D341Med (cell line): ENCODE results near the gene GRIN2A.

Experiments
- DNase-seq: peaks from one replicate; pipeline ENCODE4 v3.0.0; 2012; ENCODE audit warnings: low spot score

GRIN2A gene

DNA sequence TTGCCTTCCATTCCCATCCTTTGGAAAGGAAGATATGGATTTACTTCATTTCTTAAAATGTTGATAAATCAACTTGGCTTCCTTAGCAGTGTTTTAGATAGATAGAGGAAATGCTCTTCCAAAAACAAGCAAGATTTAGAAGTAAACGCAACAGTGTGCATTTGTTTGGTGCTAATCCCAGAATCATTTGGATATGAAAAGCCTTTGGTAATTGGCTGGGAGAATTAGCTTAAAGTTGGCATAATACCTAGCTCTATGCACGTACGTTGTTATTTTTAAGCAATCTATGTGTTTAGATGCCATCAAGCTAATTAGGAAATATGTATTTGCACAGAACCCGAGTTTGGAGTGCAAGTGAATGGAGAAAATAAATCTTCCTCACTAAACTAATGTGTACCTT, 415.3 kb downstream of the GRIN2A start:
- no peak for DNase-seq

DNA sequence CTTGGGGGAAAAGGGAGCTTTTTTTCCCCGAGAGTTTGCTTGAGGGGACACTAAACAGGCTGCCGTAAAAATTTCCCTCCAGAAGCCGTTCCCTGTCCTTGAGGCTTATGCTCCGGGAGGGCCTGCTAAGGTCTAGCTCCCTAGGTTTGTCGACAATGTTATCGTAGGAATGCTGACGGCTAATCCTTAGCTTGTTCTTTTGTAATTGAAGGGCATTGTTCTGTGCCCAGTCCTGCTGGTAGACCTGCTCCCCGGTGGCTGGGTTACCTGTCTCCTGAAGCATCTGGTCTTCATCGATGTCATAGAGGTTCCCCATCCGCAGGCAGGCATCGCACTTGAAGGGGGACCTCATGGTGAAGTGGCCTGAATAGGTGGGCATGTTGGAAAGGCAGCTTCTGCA, 418.7 kb downstream of the GRIN2A start:
- DNase-seq = no peak

DNA sequence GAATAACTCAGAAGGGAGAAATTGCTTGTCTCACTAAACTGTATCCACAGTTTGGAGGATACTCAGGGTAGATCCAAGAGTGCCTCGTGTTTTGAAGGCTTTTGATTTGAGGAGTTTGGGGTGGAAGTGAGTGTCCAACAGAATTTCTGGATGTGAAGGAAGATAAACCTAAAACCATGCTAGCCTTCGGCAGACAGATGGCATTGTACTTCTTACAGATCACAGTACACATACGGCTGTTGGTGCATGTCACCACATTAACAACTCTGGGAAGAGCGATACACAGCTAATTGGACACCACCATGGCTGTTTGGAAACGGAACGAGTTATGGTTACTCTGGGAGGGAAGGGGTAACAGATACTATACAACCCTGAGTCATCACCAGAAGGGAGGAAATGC, 420.4 kb downstream of the GRIN2A start:
- DNase-seq = no peak

DNA sequence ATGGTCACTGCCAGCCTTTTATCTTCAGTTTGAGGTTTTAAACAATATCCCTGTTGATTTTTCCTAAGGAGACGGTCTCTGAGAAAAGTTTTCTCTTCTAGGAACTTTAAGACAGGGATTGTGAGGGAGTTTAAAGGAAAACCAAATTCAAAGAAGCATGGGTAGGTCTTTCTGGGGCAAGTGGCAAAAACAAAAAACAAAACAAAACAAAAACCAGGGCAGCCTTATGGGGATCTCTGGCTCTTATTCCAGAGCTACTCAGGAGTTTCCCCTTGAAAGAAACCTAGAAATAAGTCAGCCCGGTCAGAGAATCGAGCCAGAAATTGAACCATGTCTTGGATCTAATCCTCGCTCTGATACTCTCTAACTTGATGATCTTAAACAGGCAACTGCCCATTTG, 424.5 kb downstream of the GRIN2A start:
- no peak for DNase-seq

DNA sequence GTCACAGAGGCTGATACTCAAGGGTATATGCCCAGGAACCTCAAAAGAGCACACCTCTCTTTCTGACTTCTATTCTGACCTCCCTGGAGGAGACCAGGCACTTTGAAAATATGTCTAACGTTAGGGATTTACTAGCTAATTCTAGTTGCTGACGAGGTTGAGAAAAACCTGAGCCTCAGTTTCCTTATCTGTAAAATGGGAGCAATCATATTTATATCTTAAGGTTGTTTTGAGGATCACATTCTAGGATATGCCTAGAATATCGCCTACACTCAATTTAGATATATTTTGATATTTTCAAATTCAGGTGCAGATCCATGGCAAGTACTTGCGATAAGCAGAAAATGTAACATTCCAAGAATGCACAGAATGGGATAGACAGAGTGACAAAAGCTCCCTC, 425.8 kb downstream of the GRIN2A start:
- DNase-seq = no peak

DNA sequence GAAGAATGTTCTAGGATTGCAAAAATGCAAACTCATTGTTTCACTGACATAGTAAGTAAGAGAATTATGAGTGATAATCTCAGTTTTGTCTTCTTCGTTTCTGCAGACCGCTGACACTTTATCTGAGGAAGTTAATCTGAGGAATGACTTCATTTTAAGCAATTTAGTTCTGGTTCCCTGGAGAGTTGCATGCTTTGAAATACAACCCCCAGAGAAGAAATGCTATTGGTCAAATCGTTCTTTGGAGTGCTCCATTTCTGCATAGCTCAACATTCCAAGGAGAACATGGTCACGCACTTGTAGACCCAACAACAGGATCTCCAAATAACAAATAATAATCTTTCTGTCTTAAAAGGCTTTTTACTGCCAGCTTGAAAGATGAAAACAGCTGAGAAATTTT, 427.1 kb downstream of the GRIN2A start:
- DNase-seq = no peak

DNA sequence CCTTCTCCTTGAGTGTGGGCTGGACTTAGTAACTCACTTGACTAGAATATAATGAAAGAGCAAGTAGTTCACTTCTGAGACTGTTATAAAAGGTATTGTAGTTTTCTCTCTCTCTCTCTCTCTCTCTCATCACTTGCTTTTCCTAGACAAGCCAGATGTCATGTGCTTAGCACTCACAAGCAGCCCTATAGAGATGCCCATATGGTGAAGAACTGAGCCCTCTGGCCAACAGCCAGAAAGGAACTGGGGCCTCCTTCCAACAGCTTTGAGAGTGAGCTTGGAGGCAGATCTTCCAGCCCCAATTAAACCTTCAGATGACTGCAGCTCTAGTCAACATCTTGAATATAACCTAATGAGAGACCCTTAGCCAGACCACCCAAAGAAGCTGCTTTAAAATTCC, 440.5 kb downstream of the GRIN2A start:
- peak; percentile 33 for DNase-seq

DNA sequence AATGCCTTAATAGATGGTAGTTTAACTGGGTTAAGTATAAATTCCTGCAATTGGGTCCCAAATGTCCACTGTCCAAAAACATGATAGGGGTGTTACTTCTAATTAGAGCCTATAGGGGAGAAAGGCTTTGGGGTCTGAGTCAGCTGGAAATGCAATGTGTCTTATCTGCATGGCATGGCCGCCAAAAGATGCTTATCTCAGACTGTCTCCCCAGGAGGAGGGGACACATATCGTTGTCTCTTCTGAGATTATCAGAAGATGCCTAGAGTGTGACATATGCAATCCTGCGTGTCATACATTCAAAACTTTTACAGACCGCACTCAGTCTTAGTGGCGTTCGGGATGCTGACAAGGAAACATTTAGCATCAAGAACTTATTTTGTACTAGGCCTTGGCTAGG, 442.9 kb downstream of the GRIN2A start:
- no peak for DNase-seq

DNA sequence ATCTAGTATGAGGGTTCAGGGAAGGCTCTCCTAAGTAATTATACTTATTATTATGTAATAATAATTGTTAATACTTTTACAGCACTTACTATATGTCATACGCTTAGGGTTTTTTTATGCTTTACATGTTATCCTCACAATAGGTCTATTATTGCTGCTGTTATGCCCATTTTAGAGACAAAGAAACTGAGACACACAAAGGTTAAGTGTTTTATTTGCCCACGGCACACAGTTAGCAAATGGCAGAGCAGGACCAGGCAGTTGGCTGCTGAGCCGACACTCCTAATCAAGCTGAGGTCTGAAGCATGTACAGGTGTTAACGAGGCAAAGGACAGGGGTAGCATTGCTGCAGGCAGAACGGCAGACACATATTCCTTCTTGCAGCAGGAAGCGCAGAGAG, 443.5 kb downstream of the GRIN2A start:
- DNase-seq = no peak

DNA sequence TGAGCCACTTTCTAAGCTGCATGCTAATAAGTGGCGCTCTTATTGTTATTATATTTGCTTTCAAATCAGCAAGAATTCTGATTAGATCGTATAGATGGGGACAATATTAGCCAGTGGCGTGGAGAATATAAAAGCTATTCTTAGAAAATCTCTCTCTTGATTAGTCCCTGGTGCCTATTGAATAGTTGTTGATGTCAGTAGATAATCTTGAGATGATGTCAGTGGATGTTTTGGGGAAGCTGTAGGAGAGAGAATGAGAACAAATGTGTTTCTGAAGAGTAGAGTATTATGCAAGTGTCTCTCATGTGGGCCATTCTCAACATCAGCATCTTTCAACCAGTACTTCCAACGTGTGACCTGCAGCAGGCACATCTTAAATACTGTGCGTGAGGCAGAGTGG, 445.7 kb downstream of the GRIN2A start:
- DNase-seq = no peak

DNA sequence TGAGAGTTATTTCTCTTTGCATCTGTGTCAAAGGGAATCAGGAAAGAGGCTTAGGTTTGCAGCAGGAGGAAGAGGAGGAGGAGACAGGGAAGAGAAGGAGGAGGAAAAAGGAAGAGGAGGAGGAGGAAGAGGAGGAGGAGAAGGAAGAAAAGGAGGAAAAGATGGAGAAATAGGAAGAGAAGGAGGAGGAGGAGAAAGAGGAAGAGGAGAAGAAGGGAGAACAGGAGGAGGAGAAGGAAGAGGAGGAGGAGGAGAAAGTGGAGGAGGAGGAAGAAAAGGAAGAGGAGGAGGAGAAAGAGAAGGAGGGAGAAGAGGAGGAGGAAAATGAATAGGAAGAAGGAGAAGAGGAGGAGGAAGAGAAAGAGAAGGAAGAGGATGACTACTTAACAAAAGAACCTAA, 459.1 kb downstream of the GRIN2A start:
- DNase-seq = no peak

DNA sequence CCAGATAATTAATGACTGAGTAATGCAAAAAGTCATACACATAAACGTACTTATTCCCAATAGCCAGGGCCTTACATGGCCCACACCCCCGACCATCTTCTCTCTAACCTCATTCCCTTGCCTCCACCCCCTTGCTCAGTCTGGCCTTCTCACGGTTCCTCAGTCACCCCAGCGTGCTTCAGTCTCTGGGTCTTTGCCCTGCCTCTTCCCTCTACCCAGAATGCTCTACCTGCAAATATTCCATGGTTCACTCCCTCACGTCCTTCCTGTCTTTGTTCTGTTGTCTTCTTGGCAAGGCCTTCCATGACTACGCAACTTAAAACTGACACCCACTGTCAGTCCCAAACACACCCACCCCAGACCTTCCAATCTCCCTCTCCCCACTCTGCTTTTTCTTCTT, 468.3 kb downstream of the GRIN2A start:
- no peak for DNase-seq

DNA sequence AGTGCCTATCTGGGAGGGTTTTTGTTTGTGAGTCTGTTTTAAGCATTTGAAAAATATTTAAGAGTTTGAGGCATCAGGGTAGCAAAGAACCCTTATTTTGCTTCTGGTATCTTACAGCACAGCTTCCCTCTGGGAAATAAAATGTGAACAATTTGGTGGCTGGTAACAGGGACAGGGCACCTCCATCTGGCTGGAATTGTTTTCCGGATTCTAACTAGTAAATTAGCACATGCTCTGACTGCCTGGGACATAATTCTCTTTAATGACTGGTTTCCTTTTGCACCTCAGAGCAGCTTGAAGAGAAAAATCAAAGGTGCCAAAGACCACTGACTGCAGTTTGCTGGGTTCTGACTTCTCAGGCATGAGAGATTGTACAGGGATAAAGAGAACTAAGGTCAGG, 469.1 kb downstream of the GRIN2A start:
- no peak for DNase-seq

DNA sequence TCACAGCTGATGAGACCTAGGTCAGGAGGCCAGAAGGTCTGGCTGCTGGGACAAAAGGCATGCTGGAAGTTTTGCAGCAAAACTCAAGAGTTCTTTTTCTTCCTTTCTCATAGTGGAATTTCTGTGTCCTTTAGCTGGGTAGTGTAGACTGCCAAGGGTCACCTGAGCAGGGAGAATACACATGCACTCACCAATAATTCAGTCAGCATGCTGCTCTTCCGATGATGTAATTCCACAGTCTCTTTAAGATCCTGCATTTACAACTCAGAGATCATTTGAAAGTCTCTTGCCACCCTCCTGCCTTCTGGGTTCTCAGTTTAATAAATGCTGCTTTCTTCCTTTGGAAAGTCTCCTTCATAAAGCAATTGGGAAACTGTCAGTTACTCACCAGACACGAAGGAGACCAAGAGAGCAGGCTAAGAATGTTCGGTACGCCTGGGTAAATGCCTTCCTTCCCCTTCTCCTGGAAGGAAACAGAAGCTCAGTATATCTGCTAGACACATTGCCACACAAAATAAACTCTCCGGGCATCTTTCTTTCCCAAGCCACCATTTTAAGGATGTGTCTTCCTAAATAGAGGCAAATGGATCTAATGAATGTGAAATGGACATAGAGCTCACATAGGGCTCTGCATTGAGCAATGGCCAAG, 473.1 kb downstream of the GRIN2A start:
- no peak for DNase-seq

DNA sequence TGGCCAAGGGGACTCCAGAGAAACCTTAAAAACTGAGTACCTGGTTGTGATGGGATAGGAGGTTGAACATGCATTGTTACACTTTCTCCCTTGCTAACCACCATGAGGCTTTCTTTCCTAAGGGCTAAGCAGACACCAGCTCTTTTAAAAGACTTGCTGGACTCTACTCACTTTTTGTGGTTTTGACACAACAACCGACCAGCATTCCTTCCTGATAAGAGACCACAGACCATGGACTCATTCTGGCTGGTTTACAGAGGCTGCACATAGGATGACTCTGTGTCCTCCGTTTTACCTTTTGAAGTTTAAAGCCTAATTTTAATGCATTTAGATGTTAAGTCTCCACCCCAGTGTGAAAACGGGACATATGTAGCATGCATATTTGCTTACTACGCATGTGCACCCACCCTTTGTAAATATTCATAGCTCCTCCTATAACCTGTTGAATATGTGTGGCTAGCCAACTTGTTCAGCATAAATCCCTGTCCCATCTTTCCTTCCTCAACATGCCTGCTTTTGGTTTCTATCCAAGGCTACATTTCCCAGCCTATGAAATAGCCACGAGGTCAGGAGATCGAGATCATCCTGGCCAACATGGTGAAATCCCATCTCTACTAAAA, 475.9 kb downstream of the GRIN2A start:
- DNase-seq = no peak

DNA sequence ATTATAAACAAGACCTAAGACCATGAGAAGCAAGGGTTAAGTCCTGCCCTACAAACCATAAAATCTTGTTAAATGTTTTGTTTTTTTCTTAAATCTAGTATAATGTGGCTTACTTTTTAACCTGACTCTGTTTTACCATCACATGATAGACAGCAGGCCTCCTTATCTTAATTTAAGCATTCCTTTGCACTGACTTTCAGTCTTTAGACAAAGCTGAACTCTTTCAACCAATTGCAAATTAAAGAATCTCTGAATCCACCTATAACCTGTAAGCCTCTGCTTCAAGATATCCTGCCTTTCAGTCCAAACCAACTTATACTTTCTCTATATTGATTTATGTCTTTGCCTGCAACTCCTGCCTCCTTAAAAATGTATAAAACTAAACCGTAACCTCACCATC, 478.5 kb downstream of the GRIN2A start:
- no peak for DNase-seq
